Activated CD8-positive, alpha-beta memory T cell treated with anti-CD3 and anti-CD28 coated beads for 24 hours (primary cell): ENCODE measurements around the gene SPECC1.
"Not testable (repeated sequence)": the region's sequence is repeated elsewhere in the genome, so short reads cannot be mapped to it uniquely, and the experiment has no call there.

Experiments used
- DNase-seq: peaks from one replicate; pipeline ENCODE4 v3.0.0-alpha.2; 2020

Gene SPECC1

GRCh38 chr17:20180661-20181060 is 171.5 kb downstream of the SPECC1 start:
- DNase-seq, result no peak

- DNase-seq, result no peak
Measured at GRCh38 chr17:20184181-20184580, 175.0 kb downstream of the SPECC1 start.

- DNase-seq, result no peak
Measured at GRCh38 chr17:20184977-20185619, 175.9 kb downstream of the SPECC1 start.

- DNase-seq, result no peak
Measured at GRCh38 chr17:20187049-20187448, 177.9 kb downstream of the SPECC1 start.

- no peak for DNase-seq
Measured at GRCh38 chr17:20189302-20189701, 180.1 kb downstream of the SPECC1 start.

GRCh38 chr17:20189979-20190378 is 180.8 kb downstream of the SPECC1 start:
- no peak for DNase-seq

- DNase-seq, result no peak
Measured at GRCh38 chr17:20190605-20191004, 181.4 kb downstream of the SPECC1 start.

- DNase-seq, result no peak
Measured at GRCh38 chr17:20191056-20191455, 181.9 kb downstream of the SPECC1 start.

GRCh38 chr17:20196286-20196685 is 187.1 kb downstream of the SPECC1 start:
- not testable (repeated sequence) for DNase-seq

GRCh38 chr17:20197272-20197926 is 188.2 kb downstream of the SPECC1 start:
- no peak for DNase-seq

- DNase-seq, result no peak
Measured at GRCh38 chr17:20200016-20200795, 191.0 kb downstream of the SPECC1 start.

GRCh38 chr17:20200865-20201458 is 191.8 kb downstream of the SPECC1 start:
- DNase-seq, result no peak

- DNase-seq, result no peak
Measured at GRCh38 chr17:20202141-20202621, 193.0 kb downstream of the SPECC1 start.

GRCh38 chr17:20203018-20203417 is 193.9 kb downstream of the SPECC1 start:
- no peak for DNase-seq

- no peak for DNase-seq
Measured at GRCh38 chr17:20203761-20204263, 194.7 kb downstream of the SPECC1 start.

- DNase-seq, result no peak
Measured at GRCh38 chr17:20205609-20206008, 196.4 kb downstream of the SPECC1 start.

- DNase-seq, result no peak
Measured at GRCh38 chr17:20206068-20206467, 196.9 kb downstream of the SPECC1 start.

GRCh38 chr17:20206591-20206990 is 197.4 kb downstream of the SPECC1 start:
- DNase-seq, result no peak

- DNase-seq, result no peak
Measured at GRCh38 chr17:20207262-20207985, 198.3 kb downstream of the SPECC1 start.

GRCh38 chr17:20208717-20209116 is 199.6 kb downstream of the SPECC1 start:
- DNase-seq, result no peak

- DNase-seq, result no peak
Measured at GRCh38 chr17:20210180-20210579, 201.0 kb downstream of the SPECC1 start.

- DNase-seq, result no peak
Measured at GRCh38 chr17:20210614-20211013, 201.5 kb downstream of the SPECC1 start.

- no peak for DNase-seq
Measured at GRCh38 chr17:20211246-20211645, 202.1 kb downstream of the SPECC1 start.
